Measurements from ENCODE around the gene PIR.

The PIR gene

DNA sequence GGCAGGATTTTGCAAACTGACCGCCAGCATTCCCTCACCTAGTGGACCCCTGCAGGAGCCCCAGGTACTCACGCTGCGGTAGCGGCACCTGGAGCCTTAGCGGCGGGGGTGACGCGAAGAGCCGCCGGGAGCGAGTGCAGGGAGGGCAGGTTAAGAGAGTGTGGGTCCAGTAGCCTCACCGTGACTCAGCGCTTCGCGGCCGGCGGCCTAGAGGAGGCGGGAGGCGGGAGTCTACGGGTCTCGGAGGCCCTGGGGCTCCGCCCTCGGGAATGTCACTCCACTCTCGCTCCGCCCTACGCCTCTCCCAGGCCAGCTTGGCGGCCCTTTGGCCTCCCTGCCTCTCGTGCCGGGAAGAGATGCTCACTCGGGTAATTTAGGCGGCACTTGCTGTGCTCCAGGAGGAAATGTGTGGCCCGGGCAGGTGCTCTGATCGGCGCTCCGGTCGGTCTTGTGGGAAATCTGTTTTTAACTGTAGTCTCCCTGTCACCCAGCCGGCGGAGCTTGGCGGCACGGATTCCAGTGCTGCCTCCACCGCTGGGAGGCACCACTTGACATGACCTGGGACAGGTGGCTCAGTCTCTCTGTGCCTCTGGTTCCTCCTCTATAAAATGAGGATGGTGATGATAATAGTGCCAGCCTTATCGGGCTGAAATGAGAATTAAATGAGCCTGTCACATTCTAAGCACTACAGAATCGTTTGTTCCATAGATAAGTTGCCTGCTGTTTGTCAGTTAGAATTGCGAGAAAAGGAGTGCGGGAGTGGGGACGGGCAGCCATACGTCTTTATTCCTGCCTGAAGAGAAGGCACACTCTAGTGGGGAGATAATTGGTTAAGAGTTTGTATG lies at the start of gene PIR:
Gene PIR, minus strand, starts transcription at position 216 of the 845 bp plus-strand sequence. CDS start 2,076 bp downstream, outside the sequence.
- DNase-seq: peak; percentile 17

GRCh38 chrX:15530318-15530717 lies 37.2 kb upstream of the PIR start:
- no peak for DNase-seq

GRCh38 chrX:15529165-15529564 lies 36.0 kb upstream of the PIR start:
- no peak for DNase-seq

DNA sequence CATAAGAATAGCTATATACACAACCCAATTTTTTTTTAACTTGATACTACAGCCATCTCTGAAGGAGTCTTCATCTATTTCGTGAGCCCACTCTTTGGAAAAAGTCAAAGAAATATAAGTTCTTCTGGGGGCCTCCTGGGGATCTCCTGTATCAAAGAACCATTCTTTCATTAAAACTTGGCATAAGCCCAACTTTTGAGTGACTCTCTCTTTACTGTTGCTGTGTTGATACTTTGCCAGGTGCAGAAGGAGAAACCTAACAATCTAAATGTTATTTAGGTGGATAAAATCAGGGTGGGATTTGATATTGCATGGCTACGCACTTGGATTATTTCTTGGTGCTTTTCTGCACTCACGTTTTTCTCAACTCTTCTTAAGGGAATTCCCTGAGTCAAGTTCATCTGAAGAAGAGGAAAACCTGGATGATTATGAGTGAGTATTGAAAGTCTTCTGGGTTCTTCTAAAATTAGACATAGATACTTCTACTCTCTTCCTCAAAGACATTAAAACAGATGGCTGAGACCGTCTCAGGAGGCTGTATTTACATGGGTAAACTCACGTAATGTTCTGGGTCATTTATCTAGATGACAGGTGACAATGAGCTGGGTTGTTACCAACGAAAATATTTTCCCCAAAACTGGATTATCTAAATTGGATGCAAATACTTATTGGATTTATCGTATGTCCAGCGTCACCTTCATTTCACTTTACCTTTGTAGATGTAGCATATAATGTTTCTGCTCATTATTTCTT lies 32.7 kb upstream of the PIR start:
- no peak for DNase-seq

DNA sequence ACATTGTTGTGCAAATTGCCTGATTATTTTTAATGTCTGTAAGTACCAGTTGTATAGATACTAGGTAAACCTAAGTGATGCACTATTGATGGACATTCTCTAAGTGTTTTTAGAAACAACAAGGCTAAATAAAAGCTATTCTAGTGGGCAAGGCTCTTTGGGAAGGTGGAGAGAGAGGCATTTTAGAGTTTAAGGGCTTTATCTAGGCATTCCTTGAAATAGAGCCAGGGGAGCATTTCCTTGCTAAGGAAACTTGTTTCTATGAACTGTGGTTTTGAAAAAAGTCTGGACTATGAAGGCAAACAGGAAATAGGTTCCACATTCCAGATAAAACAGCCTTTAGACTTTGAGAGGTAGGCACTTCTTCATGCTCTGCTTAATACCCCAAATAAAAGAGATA lies 31.3 kb upstream of the PIR start:
- no peak for DNase-seq

DNA sequence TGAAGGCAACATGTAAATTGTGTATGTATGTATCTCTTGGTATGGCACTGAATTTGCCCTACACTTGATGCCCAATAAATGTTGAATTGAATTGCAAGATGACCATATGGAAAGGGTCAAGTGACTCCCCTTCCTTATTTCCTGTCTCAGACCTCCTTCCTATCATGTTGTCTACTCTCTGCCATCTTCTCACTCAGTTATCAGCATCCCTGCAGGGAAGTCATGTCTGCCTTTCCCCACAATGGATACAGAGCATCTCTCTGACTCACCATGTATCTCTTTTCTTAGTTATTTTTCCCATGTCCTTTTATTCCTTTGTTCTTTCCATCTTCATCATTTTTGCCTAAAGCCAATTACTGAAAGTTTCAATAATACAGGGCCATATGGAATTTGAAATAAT lies 30.0 kb upstream of the PIR start:
- DNase-seq: no peak

- no peak for DNase-seq
Observed at GRCh38 chrX:15522464-15522863, 29.3 kb upstream of the PIR start.

DNA sequence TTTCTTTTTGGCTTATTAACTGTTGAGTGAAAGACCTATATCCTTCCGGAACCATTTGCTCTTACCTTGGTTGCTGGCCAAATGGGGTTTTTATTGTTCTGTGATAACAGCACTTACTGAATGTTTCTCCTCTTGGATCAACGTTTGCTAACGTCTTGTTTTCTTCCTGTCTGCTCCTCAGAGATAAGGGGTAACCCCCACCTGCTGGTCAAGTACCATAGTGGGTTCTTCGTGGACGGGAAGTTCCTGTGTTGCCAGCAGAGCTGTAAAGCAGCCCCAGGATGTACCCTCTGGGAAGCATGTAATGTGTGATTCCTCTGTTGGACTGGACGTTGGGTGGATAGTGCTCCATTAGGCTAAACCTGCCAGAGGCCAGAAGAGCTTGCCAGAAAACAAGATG lies 22.8 kb upstream of the PIR start:
- DNase-seq: no peak

DNA sequence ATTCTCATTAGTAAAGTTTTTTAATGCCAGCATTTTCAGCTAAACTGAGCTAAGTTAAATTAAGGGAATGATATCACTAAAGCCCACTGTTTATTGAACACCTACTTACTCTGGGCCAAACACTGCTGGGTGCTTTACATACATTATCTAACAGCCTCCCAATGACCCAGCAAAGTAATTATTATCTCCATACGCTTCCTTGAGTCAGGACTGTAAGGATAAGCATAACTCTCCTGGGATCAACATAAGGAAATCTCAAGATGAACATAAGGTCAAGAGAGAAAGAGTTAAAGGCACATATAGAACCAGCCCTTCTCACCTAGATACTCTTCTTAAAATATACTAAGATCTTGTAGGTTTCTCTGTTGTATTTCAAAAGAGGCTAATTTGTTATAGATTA lies 21.1 kb upstream of the PIR start:
- DNase-seq: no peak

DNA sequence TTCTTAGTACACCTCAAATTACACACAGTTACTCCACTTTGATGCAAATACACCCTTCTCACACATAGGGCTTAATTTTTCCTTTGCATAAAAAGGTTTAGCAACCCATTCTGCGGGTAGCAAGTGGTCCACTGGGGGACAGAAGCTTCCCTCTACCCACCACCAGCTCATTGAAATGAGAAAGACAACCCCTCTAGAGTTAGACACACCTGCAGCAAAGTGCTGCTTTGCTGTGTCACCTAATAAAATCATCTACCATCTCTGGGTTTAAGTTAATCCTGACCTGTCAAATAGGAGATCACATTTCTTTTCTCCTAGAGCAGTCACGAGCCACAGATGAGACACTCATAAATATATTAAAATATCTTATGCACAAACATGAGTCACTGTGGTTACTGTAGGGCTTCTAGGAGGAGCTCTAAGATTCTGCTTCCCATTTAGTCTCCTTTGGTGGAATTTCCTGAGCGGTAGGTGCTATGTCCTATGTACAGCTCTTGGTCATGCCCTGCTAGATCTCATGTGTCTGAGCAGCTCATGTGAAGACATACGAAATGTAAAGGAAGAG lies 19.4 kb upstream of the PIR start:
- no peak for DNase-seq

- DNase-seq: no peak
Observed at GRCh38 chrX:15511563-15511962, 18.4 kb upstream of the PIR start.

DNA sequence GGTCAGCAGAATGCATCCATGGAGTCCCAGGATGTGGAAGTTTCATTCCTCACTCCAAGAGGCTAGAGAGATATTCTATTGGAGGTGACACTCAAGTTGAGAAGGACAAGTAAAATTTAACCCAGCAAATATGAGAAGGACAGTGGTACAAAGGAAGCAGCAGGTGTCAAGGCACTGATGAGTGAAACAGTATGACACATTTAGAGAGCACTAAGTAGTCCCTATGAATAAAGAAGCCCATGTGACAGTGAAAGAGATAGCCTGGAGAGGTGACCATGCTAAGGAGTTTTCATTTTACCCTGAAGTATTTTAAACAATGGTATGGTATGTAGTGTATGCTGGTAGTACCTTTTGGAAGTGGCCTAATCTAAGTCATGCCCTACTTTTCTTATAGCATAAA lies 16.7 kb upstream of the PIR start:
- DNase-seq: no peak

GRCh38 chrX:15507005-15507404 lies 13.9 kb upstream of the PIR start:
- no peak for DNase-seq

DNA sequence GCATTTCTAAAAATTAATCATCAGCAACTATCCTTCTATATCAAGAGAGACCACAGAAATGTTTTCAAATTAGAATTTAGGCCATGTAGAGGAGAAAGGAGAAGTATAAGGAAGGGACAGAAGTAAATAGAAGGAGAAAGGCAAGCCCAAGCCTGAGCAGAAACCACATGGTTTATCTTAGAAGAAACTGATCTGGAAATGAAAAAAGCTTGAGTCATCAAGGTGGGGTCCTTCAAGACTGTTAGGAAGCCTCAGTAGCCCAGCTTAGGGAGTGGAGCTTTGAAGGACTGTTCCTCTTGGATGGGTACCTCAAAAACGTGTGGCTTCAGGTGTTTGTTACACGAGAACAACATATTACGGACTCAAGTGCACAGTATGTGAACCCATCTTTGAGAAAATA lies 12.0 kb upstream of the PIR start:
- no peak for DNase-seq

- no peak for DNase-seq
Observed at GRCh38 chrX:15504661-15505060, 11.5 kb upstream of the PIR start.

- no peak for DNase-seq
Observed at GRCh38 chrX:15501506-15501905, 8.4 kb upstream of the PIR start.

GRCh38 chrX:15500497-15500966 lies 7.4 kb upstream of the PIR start, which contains the start of gene BMX:
Gene BMX, plus strand, starts transcription at chrX:15500807. Its CDS starts 7,547 bp downstream, at chrX:15508354.
- DNase-seq: no peak

GRCh38 chrX:15499976-15500375 lies 6.8 kb upstream of the PIR start:
- DNase-seq: no peak

DNA sequence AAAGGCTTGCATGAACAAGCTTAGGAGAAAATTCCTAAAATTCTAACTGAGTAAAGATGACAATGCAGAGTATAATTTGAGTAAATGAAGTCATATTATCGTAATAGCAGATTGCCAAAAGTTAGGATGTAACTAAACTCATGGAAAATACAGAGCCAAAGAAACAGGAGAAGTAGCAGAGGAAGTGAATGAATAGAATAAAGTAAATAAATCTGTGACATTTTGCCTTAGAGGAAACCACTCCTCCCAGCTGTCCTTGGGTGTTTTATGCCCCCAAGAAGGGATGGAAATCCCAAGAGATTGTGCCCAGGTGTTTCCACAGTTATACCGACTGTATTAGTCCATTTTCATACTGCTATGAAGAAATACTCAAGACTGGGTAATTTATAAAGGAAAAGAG lies 5.6 kb upstream of the PIR start:
- DNase-seq: no peak

GRCh38 chrX:15497865-15498264 lies 4.7 kb upstream of the PIR start:
- peak; percentile 10 for DNase-seq

- DNase-seq: no peak
Observed at GRCh38 chrX:15496824-15497223, 3.7 kb upstream of the PIR start.

DNA sequence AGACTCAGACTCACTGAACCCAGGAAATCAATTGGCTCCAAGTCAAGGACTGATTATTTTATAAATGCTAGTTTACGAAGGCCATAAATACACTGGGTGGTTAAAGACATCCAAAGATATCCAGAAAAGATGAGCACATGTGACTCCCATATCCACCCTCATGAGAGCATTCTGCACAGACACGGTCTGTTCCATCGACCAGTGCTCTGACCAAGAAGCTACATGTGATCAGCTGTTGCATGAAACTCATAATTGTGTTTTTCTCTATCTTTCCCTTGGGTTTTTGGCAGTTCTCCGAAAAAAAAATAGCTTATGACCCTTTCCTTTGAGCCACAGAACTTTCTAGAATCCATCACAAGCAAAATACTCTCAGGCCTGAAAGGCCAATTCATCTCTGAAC lies 2.7 kb upstream of the PIR start:
- no peak for DNase-seq

GRCh38 chrX:15492469-15492868 lies 664 bp downstream of the PIR start:
- DNase-seq: no peak

DNA sequence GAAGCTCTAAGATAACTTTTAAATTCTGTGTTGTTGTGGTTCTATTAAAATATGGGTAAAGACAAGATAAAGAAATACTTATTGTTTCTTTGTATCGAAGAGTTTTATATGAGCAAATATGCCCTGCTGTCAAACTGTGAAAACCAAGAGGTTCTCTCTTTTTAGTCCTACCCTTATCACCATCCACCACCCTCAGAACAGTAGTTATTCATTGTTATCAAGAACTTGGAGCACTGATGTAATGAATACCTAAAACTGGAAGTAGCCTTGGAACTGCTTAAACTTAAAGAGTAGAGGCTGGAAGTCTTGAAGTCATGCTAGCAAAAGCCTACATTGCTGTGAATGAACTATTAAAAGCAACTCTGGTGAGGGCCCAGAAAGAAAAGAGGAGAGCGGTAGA lies 9.2 kb downstream of the PIR start:
- no peak for DNase-seq
